Spleen (tissue), 11 donors: Measurements from ENCODE around the gene PRKCA. TPM values are rescaled to one million over a fixed set of nuclear protein-coding genes. Genes with fewer than 3 reads are reported as not detected.

ENCODE experiments used
- DNase-seq: peaks from one replicate; pipeline ENCODE4 v3.0.0-alpha.2; 2020
- H3K27ac ChIP-seq, 8 donors: fragments of 200-600 bp; sonication (generic) in 7 of 8; 1 replicate in 4 of 8; 2 replicates in 4 of 8; pipeline versions ENCODE4 v1.5.0 to v1.8.0; 2016 to 2021; ENCODE audit warnings: inconsistent platforms in 4 of 8, mild to moderate bottlenecking in 4 of 8, moderate library complexity in 1 of 8
- H3K27me3 ChIP-seq, 7 donors: fragments of 200-600 bp; sonication (generic) in 6 of 7; replicated peaks in 1 of 7; 1 replicate in 4 of 7; 2 replicates in 3 of 7; pipeline versions ENCODE4 v1.5.0 to v1.8.0; 2016 to 2021; ENCODE audit warnings: inconsistent platforms in 3 of 7, mild to moderate bottlenecking in 1 of 7
- H3K36me3 ChIP-seq, 6 donors: fragments of 200-600 bp; sonication (generic) in 5 of 6; 1 replicate in 4 of 6; 2 replicates in 2 of 6; pipeline versions ENCODE4 v1.5.0 to v1.8.0; 2016 to 2021; ENCODE audit warnings: inconsistent platforms in 2 of 6
- H3K4me1 ChIP-seq, 6 donors: fragments of 200-600 bp; sonication (generic) in 5 of 6; 1 replicate in 3 of 6; 2 replicates in 3 of 6; pipeline versions ENCODE4 v1.5.0 to v1.8.0; 2016 to 2021; ENCODE audit warnings: inconsistent platforms in 3 of 6
- H3K4me3 ChIP-seq, 8 donors: fragments of 200-600 bp; sonication (generic) in 7 of 8; 1 replicate in 4 of 8; 2 replicates in 4 of 8; pipeline versions ENCODE4 v1.5.0 to v1.8.0; 2016 to 2021; ENCODE audit warnings: inconsistent platforms in 4 of 8, mild to moderate bottlenecking in 4 of 8, moderate library complexity in 2 of 8
- H3K9me3 ChIP-seq, 8 donors: fragments of 200-600 bp; sonication (generic) in 7 of 8; 1 replicate in 4 of 8; 2 replicates in 4 of 8; pipeline versions ENCODE4 v1.5.0 to v1.8.0; 2016 to 2021; ENCODE audit warnings: inconsistent platforms in 4 of 8
- POLR2A ChIP-seq, 3 donors: fragments of 450-650 bp; IDR thresholded peaks; one replicate each; pipeline ENCODE4 v1.5.1; 2017; ENCODE audit warnings: antibody characterized with exemption in 3 of 3, mild to moderate bottlenecking in 1 of 3
- POLR2AphosphoS5 ChIP-seq, 3 donors: sonication (generic); formaldehyde crosslinking; IDR thresholded peaks; one replicate each; pipeline ENCODE4 v1.5.1; 2017; ENCODE audit warnings: antibody characterized with exemption in 3 of 3
- WGBS, 5 donors: extraction: QIAGEN DNeasy Blood & Tissue Kit in 3 of 5; methylation state at CpG; one replicate each; pipeline versions ENCODE4 v1.1.5 to v1.1.7; 2013 to 2018; 5-methylcytosine and 5-hydroxymethylcytosine counted together
- intact Hi-C: fragments of 100-400 bp; cut with DNase I; formaldehyde crosslinking; loops from one replicate; pipeline ENCODE4 v1.15.0; 2023; ENCODE audit warnings: low total_unique reads
- polyA plus RNA-seq, 3 donors: library from polyadenylated mRNA; stranded (reverse); fragments of 200-250 nt; gene quantifications; one replicate each; pipeline ENCODE4 v1.2.1, GENCODE V29; 2013
- total RNA-seq, 7 donors: library from RNA; depleted of rRNA in 3 of 7; stranded (reverse); fragments of >200 nt in 3 of 7; fragmentation: NEBNext Ultra II Directional in 4 of 7; extraction: Animal tissue kit (Norgen Biotek cat#: 25700) in 4 of 7; gene quantifications; one replicate each; pipeline versions ENCODE4 v1.1.0 to v1.2.1, GENCODE V29; 2016 to 2021
- TF ChIP-seq, protein P1 (sequence below), 11 experiments: fragments of 200-600 bp in 7 of 11; fragments of 450-650 bp in 4 of 11; sonication (generic) in 4 of 11; IDR thresholded peaks in 8 of 11; conservative IDR thresholded peaks in 3 of 11; 1 replicate in 7 of 11; 2 replicates in 4 of 11; pipeline versions ENCODE4 v1.4.0 to v1.8.0; 2016 to 2021; ENCODE audit warnings: antibody characterized with exemption in 11 of 11, inconsistent platforms in 4 of 11, mild to moderate bottlenecking in 1 of 11
- donor health status: healthy with polysubstance abuse.
- donor health status: DM: no; HTN: no; CAD: no; lungs with moderate emphysema.
- donor health status: DM: no; HTN: no; CAD: no.
- donor health status: Bipolar disorder and iron deficiency.
- donor health status: healthy.
- donor health status: DM: no; HTN: no; CAD: no.
- donor health status: DM: yes; HTN: yes; CAD: no.

The PRKCA gene
- total and polyA plus RNA-seq, 10 donors = 1.7 to 59.7 (median 31.2) TPM

DNA sequence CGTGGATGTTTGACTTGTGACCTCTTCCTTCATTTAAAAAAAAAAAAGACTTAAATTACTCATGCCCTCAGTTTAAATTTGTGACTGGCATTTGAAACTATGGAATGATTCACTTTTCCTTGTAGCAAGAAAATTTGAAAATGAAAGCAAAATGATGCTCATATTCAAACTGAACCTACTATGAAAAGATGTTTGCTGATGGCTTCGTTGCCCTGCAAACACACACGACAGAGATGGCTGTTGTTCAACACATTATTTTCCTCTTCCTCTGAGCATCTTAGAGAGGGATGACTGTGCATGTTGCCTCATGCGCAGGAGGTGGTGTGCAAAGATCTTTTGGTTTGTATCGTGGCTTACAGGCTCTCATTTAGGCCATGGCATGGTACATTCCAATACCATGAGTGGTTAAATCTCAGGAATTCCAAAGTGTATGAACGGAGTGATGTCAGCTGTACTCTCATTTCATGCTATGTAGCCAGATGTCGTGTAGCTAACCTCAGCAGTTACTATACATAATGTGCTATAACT, 164.5 kb downstream of the PRKCA start:
- Histone ChIP-seq H3K4me1 (peaks cover 22 to 86% (median 55%) of the 10 kb centered on the region in 6 donors), H3K27ac (peak overlapping the region in 5 of 8 donors; percentile 53 to 69 (median 56)), H3K9me3 (no peaks in the 10 kb centered on the region), H3K27me3 (no peaks in the 10 kb centered on the region), H3K36me3 (no peaks in the 10 kb centered on the region), H3K4me3 (no peak overlapping the region)
- TF ChIP-seq POLR2A (IDR thresholded peaks at IDR 0.05) (no peak), POLR2AphosphoS5 (IDR thresholded peaks at IDR 0.05) (peak in 1 of 3 donors; percentile 51)
- intact Hi-C loops = no loop called here
- WGBS, 5 donors = 28 to 45% (median 34%) methylated on average over 7 of the region's 7 CpGs
- DNase-seq = no peak

DNA sequence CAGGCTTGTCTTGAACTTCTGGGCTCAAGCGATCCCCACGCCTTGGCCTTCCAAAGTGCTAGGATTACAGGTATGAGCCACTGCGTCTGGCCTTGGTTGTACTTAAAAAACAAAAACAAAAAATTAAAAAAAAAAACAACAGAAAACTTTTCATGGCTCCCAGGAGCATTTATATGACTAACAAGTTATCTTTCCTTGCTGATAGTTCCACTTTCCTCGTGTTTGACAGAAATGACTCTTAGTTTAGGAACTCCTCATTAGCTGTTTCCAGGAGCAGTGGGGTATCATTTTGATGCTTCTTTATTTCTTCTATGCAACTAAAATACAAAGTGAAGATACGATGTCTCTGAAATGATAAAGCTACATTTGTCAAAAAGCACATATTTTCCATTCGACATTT, 165.4 kb downstream of the PRKCA start:
- no peaks in the 10 kb centered on the region for H3K36me3 ChIP-seq
- 67 to 83% (median 76%) methylated on average over 6 of the region's 6 CpGs for WGBS, 5 donors
- no peak overlapping the region for H3K4me3 ChIP-seq
- no peaks in the 10 kb centered on the region for H3K9me3 ChIP-seq
- TF ChIP-seq, protein P1, sequence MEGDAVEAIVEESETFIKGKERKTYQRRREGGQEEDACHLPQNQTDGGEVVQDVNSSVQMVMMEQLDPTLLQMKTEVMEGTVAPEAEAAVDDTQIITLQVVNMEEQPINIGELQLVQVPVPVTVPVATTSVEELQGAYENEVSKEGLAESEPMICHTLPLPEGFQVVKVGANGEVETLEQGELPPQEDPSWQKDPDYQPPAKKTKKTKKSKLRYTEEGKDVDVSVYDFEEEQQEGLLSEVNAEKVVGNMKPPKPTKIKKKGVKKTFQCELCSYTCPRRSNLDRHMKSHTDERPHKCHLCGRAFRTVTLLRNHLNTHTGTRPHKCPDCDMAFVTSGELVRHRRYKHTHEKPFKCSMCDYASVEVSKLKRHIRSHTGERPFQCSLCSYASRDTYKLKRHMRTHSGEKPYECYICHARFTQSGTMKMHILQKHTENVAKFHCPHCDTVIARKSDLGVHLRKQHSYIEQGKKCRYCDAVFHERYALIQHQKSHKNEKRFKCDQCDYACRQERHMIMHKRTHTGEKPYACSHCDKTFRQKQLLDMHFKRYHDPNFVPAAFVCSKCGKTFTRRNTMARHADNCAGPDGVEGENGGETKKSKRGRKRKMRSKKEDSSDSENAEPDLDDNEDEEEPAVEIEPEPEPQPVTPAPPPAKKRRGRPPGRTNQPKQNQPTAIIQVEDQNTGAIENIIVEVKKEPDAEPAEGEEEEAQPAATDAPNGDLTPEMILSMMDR (IDR thresholded peaks at IDR 0.05 in 8 of 11, conservative IDR thresholded peaks at IDR 0.05 in 3 of 11) = no peak
- TF ChIP-seq POLR2A (IDR thresholded peaks at IDR 0.05) = no peak
- no peak for DNase-seq
- intact Hi-C loops = no loop called here
- peak overlapping the region in 5 of 8 donors; percentile 55 to 69 (median 62) for H3K27ac ChIP-seq
- H3K27me3 ChIP-seq = no peaks in the 10 kb centered on the region
- peaks cover 21 to 85% (median 52%) of the 10 kb centered on the region in 6 donors for H3K4me1 ChIP-seq

DNA sequence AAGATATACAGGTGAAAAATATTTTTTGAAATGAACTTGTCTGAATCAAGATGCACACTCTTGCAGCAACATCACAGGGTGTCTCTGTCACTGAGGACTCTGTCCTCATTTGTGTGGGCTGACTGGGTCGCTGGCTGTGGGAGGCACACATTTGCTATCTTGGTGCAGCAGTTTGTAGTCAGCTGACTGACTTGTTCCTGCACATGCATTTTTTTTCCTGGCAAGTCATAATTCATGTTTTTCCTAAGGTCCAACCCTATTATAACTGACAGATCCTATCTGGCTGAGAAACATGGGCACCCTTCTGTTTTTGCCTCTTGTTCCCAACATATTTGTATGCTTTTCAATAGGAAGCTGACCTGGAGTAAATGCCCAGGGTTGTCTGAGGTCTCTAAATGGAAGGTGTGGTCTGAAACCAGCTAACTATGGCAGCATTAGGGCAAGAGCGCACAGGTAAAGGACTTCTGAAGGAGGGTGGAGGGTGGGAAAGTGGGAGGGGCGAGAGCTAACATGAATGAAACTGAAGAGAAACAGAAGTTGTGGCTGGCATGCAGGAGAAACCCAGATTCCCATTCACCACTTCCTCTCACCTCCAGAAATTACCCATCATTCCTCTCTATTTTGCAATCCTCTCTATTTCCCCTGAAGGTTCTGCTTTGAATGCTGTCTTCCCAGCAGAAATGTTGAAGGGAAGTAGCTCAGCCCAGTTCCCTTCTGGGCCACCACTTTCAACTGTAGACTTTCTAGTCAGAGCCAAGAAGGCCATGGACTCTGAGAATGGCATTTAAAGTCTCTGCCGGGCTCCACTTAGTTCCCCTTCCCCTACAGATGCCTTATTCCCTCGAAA, 166.1 kb downstream of the PRKCA start:
- no peaks in the 10 kb centered on the region for H3K36me3 ChIP-seq
- H3K27ac ChIP-seq = peak overlapping the region in 7 of 8 donors; percentile 18 to 70 (median 56)
- no peak overlapping the region for H3K4me3 ChIP-seq
- no peaks in the 10 kb centered on the region for H3K9me3 ChIP-seq
- WGBS, 5 donors = 31 to 38% (median 35%) methylated on average over 5 of the region's 5 CpGs
- H3K4me1 ChIP-seq = peaks cover 21 to 78% (median 52%) of the 10 kb centered on the region in 6 donors
- DNase-seq = no peak
- TF ChIP-seq POLR2AphosphoS5 (IDR thresholded peaks at IDR 0.05) = peak in 1 of 3 donors; percentile 28
- TF ChIP-seq, protein P1 (IDR thresholded peaks at IDR 0.05 in 8 of 11, conservative IDR thresholded peaks at IDR 0.05 in 3 of 11) = no peak
- no peaks in the 10 kb centered on the region for H3K27me3 ChIP-seq
- intact Hi-C loops = no loop called here

DNA sequence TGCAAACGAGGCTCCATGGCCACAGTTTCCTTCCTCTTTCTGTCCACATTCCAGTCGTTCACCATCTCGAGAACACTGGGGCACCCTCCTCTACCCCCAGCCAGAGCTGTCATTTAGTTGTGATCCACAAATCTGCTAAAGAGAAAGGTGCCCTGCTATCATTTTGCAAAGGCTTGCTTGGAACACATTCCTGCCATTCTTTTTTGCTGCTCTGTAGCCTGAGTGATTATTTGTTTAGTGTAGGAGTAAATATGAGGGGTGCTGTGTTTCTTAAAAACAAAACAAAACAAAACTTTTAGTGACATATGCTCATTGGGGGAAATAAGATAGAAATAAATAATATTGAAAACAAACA, 166.7 kb downstream of the PRKCA start:
- Histone ChIP-seq H3K27ac (peak overlapping the region in 7 of 8 donors; percentile 18 to 70 (median 56)), H3K27me3 (no peaks in the 10 kb centered on the region), H3K9me3 (no peaks in the 10 kb centered on the region), H3K4me3 (no peak overlapping the region), H3K4me1 (peaks cover 21 to 74% (median 52%) of the 10 kb centered on the region in 6 donors), H3K36me3 (no peaks in the 10 kb centered on the region)
- intact Hi-C loops = no loop called here
- TF ChIP-seq POLR2A (IDR thresholded peaks at IDR 0.05) = no peak
- TF ChIP-seq POLR2AphosphoS5 (IDR thresholded peaks at IDR 0.05) = no peak
- TF ChIP-seq, protein P1 (IDR thresholded peaks at IDR 0.05 in 8 of 11, conservative IDR thresholded peaks at IDR 0.05 in 3 of 11) = no peak
- DNase-seq = no peak
- WGBS, 5 donors = 7 to 11% (median 9%) methylated on average over 3 of the region's 3 CpGs
